NCI-H1105 treated with DMSO at 0.1 percent for 48 hours (cell line): ENCODE results near the gene ZDHHC11B.
"Not testable (repeated sequence)": the region's sequence is repeated elsewhere in the genome, so short reads cannot be mapped to it uniquely, and the experiment has no call there.

Experiments used
- DNase-seq: peaks from one replicate; lab custom pipeline; 2025; lab: John Stamatoyannopoulos, UW

Gene ZDHHC11B

DNA sequence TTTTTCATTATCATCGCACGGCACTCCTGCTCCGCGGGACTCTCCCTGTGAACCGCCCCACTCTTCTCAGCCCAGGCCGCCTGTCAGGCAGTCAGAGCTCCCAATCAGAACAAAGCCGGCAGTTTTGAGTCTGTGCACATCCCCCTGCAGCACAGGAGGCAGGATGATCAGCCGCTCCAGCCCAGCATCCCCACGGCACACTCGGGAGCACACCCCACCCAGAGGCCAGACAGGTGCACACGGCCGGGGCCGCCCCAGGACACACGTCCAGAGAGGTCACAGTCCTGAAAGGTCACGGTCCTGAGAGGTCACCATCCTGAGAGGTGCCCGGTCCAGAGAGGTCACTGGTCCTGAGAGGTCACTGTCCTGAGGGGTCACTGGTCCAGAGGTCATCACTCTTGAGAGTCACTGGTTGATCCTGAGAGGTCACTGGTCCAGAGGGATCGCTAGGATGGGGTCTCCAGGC lies 99.7 kb downstream of the ZDHHC11B start:
- DNase-seq, result no peak

DNA sequence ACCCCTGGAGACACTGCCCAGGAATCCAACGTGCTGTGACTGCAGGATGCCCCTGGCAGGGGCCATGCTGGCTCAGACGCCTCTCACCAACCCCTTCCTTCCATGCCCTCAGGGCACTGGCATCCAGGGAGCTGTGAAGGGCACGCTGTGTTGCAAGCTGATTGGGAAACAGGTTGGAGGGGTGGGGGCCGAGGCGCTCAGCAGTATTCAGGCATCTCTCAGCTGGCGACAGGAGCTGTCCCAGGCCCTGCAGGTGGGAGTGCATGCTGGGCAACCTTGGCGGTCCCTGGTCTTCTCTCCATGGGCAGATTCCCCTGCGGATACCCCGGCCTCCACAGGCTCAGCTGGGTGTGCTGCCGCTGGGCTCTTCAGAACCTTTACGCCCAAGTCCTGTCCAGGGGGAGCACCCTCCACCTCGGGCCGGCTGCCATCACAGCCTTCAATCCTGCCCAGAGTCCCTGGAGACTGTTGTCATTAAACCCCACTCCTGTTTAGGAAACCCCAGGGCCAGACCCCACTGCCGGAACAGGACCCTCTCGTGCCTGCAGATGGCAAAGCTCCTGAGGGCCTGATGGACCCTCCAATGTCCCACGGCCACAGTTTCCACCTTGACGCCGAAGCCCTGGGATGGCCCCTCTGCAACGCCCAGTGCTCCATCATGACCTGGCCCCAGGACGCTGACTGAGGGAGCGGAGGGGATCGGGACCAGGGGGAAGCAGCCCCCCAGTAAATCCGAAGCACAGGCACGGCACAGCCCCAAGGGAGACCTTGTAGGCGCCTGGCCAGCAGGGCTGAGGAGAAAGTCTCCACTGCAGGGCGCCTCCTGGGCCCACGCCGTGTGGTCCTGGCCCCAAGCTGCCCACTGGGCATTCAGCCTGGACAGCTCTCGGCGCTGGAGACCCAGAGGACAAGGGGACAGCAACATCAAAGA lies 100.7 kb downstream of the ZDHHC11B start:
- no peak for DNase-seq

DNA sequence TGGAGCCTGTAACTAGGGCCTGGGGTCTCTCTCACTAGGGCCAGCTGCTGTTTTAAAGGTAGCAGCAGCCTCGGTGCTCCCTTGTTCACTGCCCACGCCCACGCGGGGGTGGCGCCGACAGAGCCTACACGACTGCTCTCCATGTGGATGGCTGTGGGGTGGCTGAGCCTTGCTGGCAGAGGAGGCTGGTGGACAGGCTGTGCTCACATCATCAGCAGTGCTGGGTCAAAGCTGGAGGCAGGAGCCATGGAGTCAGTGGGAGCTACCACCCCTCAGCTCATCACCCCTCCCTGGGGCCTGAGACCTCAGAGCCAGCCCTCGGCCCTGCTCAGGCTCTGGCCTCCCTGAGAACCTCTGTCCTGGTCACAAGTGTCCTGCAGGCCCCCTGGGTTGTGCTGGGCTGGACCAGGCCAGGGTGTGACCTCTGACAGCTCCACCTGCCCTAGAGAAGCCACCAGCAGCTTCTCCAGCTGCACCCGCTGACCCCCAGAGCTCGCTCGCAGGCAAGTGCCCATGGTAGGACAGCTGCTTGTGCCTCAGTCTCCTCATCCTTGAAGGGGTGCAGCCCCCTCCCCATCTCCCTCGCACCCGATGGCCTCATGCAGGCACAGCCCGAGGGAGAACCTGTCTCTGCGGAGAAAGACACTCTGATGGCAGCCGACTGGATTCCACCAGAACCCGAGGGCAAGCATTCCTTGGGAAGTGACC lies 101.7 kb downstream of the ZDHHC11B start:
- not testable (repeated sequence) for DNase-seq

- not testable (repeated sequence) for DNase-seq
Observed at GRCh38 chr5:682216-682615, 102.3 kb downstream of the ZDHHC11B start.

GRCh38 chr5:681317-682191 lies 103.0 kb downstream of the ZDHHC11B start:
- DNase-seq, result not testable (repeated sequence)

GRCh38 chr5:680836-681235 lies 103.7 kb downstream of the ZDHHC11B start:
- DNase-seq, result not testable (repeated sequence)

GRCh38 chr5:680118-680795 lies 104.3 kb downstream of the ZDHHC11B start:
- DNase-seq, result not testable (repeated sequence)

GRCh38 chr5:679166-679895 lies 105.2 kb downstream of the ZDHHC11B start:
- DNase-seq, result not testable (repeated sequence)

GRCh38 chr5:678521-678920 lies 106.0 kb downstream of the ZDHHC11B start:
- DNase-seq, result not testable (repeated sequence)

- DNase-seq, result no peak
Observed at GRCh38 chr5:677131-678101, 107.1 kb downstream of the ZDHHC11B start.

DNA sequence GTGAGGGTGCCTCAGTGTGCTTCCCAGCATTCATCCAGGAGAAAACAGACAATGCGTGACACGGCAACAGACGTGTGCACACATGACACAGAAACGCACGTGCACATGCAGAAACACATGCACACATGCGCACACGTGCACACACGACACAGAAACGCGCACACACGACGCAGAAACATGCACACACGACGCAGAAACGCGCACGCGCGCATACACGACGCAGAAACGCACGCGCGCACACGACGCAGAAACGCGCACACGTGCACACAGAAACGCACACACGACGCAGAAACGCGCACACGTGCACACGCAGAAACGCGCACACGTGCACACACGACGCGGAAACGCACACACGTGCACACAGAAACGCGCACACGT lies 107.8 kb downstream of the ZDHHC11B start:
- no peak for DNase-seq

GRCh38 chr5:675871-676698 lies 108.4 kb downstream of the ZDHHC11B start:
- DNase-seq, result no peak

DNA sequence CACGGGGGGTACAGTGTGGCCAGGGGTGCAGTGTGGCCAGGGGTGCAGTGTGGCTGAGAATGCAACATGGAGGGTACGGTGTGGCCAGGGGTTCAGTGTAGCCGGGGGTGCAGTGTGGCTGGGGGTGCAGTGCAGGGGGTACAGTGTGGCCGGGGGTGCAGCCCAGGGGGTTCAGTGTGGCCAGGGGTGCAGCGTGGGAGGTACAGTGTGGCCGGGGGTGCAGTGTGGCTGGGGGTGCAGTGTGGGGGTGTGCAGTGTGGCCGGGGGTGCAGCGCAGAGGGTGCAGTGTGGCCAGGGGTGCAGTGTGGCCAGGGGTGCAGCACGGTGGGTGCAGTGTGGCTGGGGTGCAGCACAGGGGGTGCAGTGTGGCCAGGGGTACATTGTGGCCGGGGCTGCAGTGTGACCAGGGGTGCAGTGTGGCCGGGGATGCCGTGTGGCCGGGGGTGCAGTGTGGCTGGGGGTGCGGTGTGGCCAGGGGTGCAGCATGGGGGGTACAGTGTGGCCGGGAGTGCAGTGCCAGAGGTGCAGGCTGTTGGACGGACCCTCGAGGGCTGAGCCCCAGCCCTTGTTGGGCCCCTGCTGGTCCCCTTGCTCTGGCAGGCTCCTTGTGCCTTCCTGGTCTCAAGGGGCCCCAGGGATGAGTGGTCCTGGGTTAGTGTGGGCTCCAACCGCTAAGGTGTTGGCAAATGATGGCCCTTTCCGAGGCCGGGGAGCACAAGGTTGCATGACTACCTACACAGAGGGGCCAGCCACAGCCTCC lies 109.2 kb downstream of the ZDHHC11B start:
- DNase-seq, result no peak

- no peak for DNase-seq
Observed at GRCh38 chr5:674630-675011, 109.9 kb downstream of the ZDHHC11B start.

DNA sequence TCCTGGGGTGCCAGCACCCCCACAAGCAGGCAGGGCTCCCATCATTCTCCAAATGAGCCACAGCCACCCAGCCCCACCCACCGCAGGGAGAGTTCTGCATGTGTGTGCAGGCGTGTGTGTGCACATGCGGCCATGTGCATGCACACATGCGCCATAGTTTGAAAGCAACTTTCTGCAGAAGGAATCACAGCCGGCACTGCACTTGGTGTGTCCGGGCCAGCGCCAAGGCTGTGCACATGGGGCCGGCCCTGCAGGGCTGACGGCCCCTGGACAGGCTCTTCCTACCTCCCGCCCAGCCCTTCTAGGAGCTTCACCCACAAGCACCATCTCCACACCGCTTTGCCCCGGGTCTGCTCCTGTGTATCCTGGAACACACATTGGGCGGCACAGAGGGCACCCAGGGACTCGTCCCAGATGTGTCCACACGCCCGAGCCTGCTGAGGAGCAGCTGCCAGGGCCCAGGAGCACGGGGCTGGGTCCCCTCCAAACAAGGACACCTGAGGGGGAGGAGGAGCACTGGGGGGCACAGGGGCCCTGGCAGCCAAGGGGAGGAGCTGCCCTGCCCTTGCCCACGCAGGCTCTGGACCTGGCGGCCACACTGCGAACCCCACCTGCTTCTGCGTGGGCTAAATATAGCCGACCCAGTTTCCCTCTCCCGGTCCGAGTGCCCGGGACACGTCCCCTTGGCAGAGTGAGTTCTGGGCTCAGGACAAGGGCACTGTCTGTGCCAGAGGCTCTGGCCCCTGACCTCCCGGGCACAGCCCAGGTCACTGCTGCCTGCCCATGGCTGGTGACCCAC lies 110.5 kb downstream of the ZDHHC11B start:
- no peak for DNase-seq

DNA sequence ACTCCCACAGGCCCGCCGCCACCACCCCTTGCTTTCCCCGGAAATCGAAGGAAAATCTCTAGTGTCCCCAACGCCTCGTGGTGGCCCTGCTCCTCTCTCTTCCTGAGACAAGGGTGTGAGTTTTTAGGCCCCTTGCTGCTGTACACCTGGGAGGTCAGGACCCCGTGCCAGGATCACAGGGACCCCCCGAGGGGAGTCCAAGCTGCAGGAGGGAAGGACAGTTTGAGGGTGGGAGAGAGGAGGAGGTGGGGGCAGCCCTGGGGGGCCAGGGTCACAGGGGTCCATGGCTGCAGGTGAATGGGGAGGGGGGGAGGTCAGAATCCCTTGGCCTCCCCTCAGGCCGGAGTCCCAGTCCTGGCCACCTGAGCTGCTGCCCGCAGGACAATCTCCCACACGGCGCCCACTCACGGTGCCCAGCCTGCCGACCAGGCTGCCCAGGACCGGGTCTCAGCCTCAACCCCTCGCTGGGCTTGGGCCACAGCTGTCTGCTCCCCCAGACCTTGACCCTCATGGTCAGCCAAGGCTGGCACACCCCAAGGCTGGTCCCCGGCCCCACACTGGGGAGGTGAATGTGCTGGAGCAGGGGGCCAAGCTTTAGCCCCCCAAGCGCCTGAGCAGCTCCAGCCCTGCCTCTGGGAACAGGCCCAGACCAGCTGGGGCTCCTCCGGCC lies 111.2 kb downstream of the ZDHHC11B start:
- no peak for DNase-seq
